Subcutaneous adipose tissue (tissue), 4 donors: ENCODE results near the gene CCDC38. TPM values are rescaled to one million over a fixed set of nuclear protein-coding genes. Genes with fewer than 3 reads are reported as not detected.

Experiments used
- total RNA-seq, 4 donors: library from RNA; depleted of rRNA; stranded (reverse); fragments of >200 nt; gene quantifications; one replicate each; pipeline ENCODE4 v1.1.0, GENCODE V29; 2016
- TF ChIP-seq, protein P1 (sequence below): fragments of 450-650 bp; IDR thresholded peaks from one replicate; pipeline ENCODE4 v1.5.1; 2016; ENCODE audit warnings: low read depth, mild to moderate bottlenecking, control low read depth, antibody characterized with exemption, moderate library complexity

The CCDC38 gene
- total RNA-seq, 4 donors from 2014 or later = not detected

DNA sequence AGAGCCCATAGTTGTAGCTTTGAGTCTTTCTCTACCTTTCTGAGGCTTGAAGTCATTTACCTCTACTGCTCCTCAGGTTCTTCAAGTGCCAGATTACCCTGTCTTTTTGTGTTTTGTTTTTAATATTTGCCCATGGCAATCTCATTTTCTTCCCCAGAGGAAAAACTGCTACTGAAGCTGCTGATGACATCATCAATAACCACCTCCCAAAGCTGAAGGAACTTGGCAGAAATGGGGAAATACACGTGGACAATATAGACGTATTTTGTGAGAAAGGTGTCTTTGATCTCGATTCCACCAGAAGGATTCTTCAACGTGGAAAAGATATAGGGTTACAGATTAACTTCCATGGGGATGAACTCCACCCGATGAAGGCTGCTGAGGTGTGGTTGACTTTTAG, 17.8 kb upstream of the CCDC38 start:
- TF ChIP-seq, protein P1, sequence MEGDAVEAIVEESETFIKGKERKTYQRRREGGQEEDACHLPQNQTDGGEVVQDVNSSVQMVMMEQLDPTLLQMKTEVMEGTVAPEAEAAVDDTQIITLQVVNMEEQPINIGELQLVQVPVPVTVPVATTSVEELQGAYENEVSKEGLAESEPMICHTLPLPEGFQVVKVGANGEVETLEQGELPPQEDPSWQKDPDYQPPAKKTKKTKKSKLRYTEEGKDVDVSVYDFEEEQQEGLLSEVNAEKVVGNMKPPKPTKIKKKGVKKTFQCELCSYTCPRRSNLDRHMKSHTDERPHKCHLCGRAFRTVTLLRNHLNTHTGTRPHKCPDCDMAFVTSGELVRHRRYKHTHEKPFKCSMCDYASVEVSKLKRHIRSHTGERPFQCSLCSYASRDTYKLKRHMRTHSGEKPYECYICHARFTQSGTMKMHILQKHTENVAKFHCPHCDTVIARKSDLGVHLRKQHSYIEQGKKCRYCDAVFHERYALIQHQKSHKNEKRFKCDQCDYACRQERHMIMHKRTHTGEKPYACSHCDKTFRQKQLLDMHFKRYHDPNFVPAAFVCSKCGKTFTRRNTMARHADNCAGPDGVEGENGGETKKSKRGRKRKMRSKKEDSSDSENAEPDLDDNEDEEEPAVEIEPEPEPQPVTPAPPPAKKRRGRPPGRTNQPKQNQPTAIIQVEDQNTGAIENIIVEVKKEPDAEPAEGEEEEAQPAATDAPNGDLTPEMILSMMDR = no peak

DNA sequence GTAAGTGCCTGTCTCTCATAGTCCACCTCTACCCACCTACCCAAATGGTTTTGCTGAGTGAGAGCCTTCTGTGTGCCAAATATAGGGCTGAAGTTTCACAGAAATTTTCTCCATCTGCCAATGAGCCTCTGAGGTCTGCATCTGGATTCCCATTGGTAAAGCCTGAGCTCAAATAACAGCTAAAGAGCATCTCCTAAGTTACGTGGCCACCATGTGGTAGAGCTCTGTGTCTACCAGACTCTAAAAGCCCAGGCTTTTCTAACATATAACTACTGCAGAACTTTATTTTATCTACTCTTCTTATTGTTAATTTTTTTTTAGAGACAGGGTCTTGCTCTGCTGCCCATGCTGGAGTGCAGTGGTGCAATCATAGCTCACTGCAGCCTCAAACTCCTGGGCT, 16.7 kb upstream of the CCDC38 start:
- TF ChIP-seq, protein P1 = no peak

DNA sequence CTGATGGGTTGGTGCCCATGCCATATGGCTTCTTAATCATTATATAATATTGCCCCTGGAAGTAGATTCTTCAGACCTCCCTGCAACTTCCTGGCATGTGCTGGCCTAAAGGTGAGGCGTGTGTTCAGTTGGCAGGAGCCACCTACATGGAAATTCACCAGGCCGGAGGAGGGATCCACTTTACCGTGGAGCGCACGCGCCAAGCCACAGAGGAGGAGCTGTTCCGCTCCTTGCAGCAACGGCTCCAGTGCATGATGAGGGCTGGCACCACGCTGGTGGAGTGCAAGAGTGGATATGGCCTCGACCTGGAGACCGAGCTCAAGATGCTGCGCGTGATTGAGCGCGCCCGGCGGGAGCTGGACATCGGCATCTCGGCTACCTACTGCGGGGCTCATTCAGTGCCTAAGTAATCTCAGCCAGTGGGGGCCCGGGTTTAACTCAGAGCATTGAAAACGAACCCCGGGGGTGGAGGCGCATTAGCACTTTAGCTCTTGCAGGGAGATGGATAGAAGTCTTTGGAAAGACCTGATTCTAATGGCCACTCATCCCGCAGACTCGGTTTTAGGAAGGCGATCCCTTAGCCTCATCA, 14.2 kb upstream of the CCDC38 start:
- TF ChIP-seq, protein P1 = no peak

DNA sequence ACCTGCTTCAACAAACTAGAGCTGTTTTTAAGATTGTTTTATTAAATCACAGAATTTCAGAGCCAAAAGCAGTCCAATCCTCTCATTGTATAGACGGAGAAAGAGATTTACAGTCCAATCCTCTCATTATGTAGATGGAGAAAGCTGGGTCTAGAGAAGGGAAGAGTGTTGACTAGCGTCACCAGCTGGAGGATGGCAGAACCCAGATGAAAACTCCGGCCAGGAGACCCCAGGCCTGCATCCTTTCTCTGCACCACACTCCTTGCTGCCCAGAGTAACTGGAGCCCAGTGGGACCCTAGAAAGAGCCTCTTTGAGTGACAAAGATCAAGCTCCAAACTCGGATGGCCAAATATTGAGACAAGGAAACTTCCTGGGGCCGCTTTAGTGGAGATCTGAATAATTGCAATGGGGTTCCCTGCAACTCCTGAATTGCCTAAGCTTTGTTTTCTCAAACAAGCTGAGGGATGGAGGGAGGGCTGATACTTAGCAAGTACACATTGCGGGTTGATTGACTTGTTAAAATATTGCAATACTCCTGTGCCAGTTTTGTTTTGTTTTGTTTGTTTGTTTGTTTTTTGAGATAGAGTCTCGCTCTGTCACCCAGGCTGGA, 13.2 kb upstream of the CCDC38 start:
- TF ChIP-seq, protein P1 = no peak

DNA sequence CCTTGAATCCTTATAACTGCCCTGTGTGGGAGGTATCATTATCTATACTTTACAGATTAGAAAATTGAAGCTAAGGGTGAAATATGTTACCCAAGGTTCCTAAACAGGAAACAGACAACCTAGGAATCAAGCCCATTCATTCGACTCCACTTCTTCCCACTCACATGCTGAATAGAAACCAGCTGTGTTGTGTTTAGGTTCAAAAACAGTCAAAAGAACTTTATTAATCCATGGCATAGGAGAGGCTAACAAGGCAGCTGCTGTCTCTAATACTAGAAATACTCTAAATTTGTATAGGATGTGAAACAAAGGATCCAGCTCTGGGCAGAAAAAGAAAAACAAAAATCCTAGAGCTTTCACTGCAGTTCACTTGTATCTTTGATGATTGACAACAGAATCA, 10.6 kb upstream of the CCDC38 start:
- TF ChIP-seq, protein P1 = no peak

DNA sequence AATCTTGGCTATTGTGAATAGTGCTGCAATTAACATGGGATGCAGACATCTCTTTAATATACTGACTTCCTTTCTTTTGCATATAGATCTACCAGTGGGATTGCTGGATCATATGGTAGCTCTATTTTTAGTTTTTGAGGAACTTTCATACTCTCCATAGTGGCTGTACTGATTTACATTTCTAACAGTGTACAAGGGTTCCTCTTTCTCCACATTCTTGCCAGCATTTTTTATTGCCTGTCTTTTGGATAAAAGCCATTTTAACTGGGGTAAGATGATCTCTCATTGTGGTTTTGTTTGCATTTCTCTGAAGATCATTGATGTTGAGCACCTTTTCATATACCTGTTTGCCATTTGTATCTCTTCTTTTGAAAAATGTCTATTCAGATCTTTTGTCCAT, 9.1 kb upstream of the CCDC38 start:
- TF ChIP-seq, protein P1 = no peak

DNA sequence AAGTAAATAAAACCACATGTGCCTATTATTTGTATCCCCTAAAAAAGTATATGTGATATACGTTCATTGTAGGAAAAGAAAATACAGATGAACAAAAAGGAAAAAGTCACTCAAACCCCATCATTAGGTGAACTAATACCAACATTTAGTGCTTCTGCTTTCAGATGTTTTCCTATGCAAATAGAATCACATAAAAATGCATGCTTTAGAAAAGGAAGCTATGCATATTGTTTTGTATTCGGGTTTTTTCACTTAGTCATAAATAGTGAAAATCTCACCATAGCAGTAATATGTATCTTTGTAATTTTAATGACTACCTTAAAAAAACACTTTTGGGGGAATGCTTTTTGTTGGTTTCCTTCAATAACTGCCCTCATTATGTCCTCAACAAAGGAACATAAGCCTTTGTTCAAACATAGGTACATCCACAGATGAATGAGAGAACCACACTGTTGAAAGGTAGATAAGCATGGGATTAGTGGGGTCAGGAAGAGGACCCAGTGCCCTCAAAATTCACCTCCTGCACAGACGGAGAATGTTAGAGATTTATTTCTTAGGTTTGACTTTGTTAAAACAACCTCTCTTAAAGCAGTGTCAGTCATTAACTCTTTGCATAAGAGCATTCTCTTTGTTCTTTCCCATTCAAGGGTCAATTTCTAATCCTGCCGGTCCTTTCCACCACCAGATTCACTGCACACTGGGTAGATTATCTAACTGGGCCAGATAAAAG, 7.2 kb upstream of the CCDC38 start:
- TF ChIP-seq, protein P1 = no peak
